D721Med (cell line): Measurements from ENCODE around the gene HADHB.
A peak's percentile ranks its signal among the peaks of the same experiment; 100 is the strongest.
"Not testable (repeated sequence)": the region's sequence is repeated elsewhere in the genome, so short reads cannot be mapped to it uniquely, and the experiment has no call there.

Experiments
- DNase-seq: peaks from one replicate; pipeline ENCODE4 v3.0.0; 2011; ENCODE audit warnings: low spot score; ENCODE audit not compliant: insufficient read length
- FAIRE-seq: peaks from 2 replicates; lab custom pipeline; 2011; peaks lifted over from hg19 to GRCh38; lab: Jason Lieb, UNC
- CTCF ChIP-seq: IDR thresholded peaks from 2 replicates; pipeline ENCODE4 v1.5.1; 2012; ENCODE audit warnings: mild to moderate bottlenecking, control low read depth; ENCODE audit not compliant: insufficient read depth; ENCODE audit errors: missing control alignments

HADHB gene

GRCh38 chr2:26302846-26303245 is 58.1 kb downstream of the HADHB start:
- DNase-seq (no peak), FAIRE-seq (no peak)
- TF ChIP-seq CTCF, result no peak

- not testable (repeated sequence) for DNase-seq, FAIRE-seq
Measured at GRCh38 chr2:26305094-26305493, 60.4 kb downstream of the HADHB start.

- FAIRE-seq (no peak), DNase-seq (no peak)
- TF ChIP-seq CTCF, result no peak
Measured at GRCh38 chr2:26305540-26305939, 60.8 kb downstream of the HADHB start.

- no peak for TF ChIP-seq CTCF
- FAIRE-seq (no peak), DNase-seq (no peak)
Measured at GRCh38 chr2:26309921-26310320, 65.2 kb downstream of the HADHB start.

- TF ChIP-seq CTCF, result no peak
- DNase-seq, result no peak
- no peak for FAIRE-seq
Measured at GRCh38 chr2:26312471-26312870, 67.7 kb downstream of the HADHB start.

- no peak for TF ChIP-seq CTCF
- DNase-seq, result no peak
- no peak for FAIRE-seq
Measured at GRCh38 chr2:26313446-26313845, 68.7 kb downstream of the HADHB start.

- TF ChIP-seq CTCF, result no peak
- no peak for FAIRE-seq
Measured at GRCh38 chr2:26314243-26314642, 69.5 kb downstream of the HADHB start.

GRCh38 chr2:26316041-26316440 is 71.3 kb downstream of the HADHB start:
- FAIRE-seq, result no peak
- no peak for DNase-seq
- peak; percentile 17 for TF ChIP-seq CTCF

More at GRCh38 chr2:26314243-26314642, 69.5 kb downstream of the HADHB start:
- DNase-seq, result no peak
